ENCODE data around the gene VASH1.
"Not testable (repeated sequence)": the region's sequence is repeated elsewhere in the genome, so short reads cannot be mapped to it uniquely, and the experiment has no call there.

The VASH1 gene

GRCh38 chr14:76727384-76727783 is 33.9 kb upstream of the VASH1 start:
- TF ChIP-seq CTCF (conservative IDR thresholded peaks at IDR 0.05), result no peak
- no peak for TF ChIP-seq ZFX (IDR thresholded peaks at IDR 0.05)

GRCh38 chr14:76727901-76728300 is 33.4 kb upstream of the VASH1 start:
- no peak overlapping the region for H3K27ac ChIP-seq
- TF ChIP-seq CTCF (conservative IDR thresholded peaks at IDR 0.05) (no peak), ZFX (IDR thresholded peaks at IDR 0.05) (no peak)

More at GRCh38 chr14:76727384-76727783, 33.9 kb upstream of the VASH1 start:
- no peak overlapping the region for H3K27ac ChIP-seq

- H3K27ac ChIP-seq, result no peak overlapping the region
- TF ChIP-seq CTCF (conservative IDR thresholded peaks at IDR 0.05) (no peak), ZFX (IDR thresholded peaks at IDR 0.05) (no peak)
Measured at GRCh38 chr14:76729258-76729657, 32.0 kb upstream of the VASH1 start.

GRCh38 chr14:76729953-76730505 is 31.2 kb upstream of the VASH1 start:
- TF ChIP-seq CTCF (conservative IDR thresholded peaks at IDR 0.05), result no peak
- no peak for TF ChIP-seq ZFX (IDR thresholded peaks at IDR 0.05)
- no peak overlapping the region for H3K27ac ChIP-seq

GRCh38 chr14:76734501-76734900 is 26.8 kb upstream of the VASH1 start:
- not testable (repeated sequence) for H3K27ac ChIP-seq

GRCh38 chr14:76736514-76736913 is 24.8 kb upstream of the VASH1 start:
- no peak for TF ChIP-seq CTCF (conservative IDR thresholded peaks at IDR 0.05)
- no peak overlapping the region for H3K27ac ChIP-seq

GRCh38 chr14:76741074-76741473 is 20.2 kb upstream of the VASH1 start:
- TF ChIP-seq CTCF (conservative IDR thresholded peaks at IDR 0.05) (no peak), ZFX (IDR thresholded peaks at IDR 0.05) (no peak)
- no peak overlapping the region for H3K27ac ChIP-seq

- H3K27ac ChIP-seq, result no peak overlapping the region
- TF ChIP-seq ZFX (IDR thresholded peaks at IDR 0.05) (no peak), CTCF (conservative IDR thresholded peaks at IDR 0.05) (no peak)
Measured at GRCh38 chr14:76742185-76742584, 19.1 kb upstream of the VASH1 start.
